Small intestine (tissue), 7 donors: ENCODE data around the gene HMCN2. TPM values are rescaled to one million over a fixed set of nuclear protein-coding genes. Genes with fewer than 3 reads are reported as not detected.

Source experiments
- DNase-seq, 2 donors: peaks; one replicate each; pipeline versions ENCODE4 v3.0.0 to v3.0.0-alpha.2; 2013
- FAIRE-seq: peaks from 2 replicates; lab custom pipeline; 2012; peaks lifted over from hg19 to GRCh38; lab: Jason Lieb, UNC
- H3K27ac ChIP-seq, 3 donors: one replicate each; pipeline ENCODE4 v1.5.1; 2013; ENCODE audit warnings: low read length in 2 of 3, mild to moderate bottlenecking in 2 of 3, control low read depth in 1 of 3, inconsistent platforms in 1 of 3, low read depth in 1 of 3, moderate library complexity in 1 of 3
- H3K27me3 ChIP-seq, 3 donors: one replicate each; pipeline ENCODE4 v1.6.1; 2013; ENCODE audit warnings: low read length in 3 of 3, inconsistent platforms in 1 of 3; ENCODE audit not compliant: control insufficient read depth in 3 of 3, insufficient read depth in 3 of 3
- H3K36me3 ChIP-seq, 3 donors: one replicate each; pipeline ENCODE4 v1.6.1; 2013; ENCODE audit warnings: low read length in 3 of 3, inconsistent platforms in 1 of 3, low read depth in 1 of 3, mild to moderate bottlenecking in 1 of 3, moderate library complexity in 1 of 3; ENCODE audit not compliant: control insufficient read depth in 3 of 3, insufficient read depth in 2 of 3
- H3K4me1 ChIP-seq, 3 donors: one replicate each; pipeline ENCODE4 v1.6.1; 2013; ENCODE audit warnings: low read length in 2 of 3, inconsistent platforms in 1 of 3, low read depth in 1 of 3, mild to moderate bottlenecking in 1 of 3, moderate library complexity in 1 of 3; ENCODE audit not compliant: control insufficient read depth in 3 of 3, insufficient read depth in 2 of 3
- H3K4me3 ChIP-seq, 3 donors: one replicate each; pipeline ENCODE4 v1.5.1; 2013; ENCODE audit warnings: low read length in 3 of 3, control low read depth in 1 of 3, inconsistent platforms in 1 of 3, low read depth in 1 of 3, mild to moderate bottlenecking in 1 of 3, moderate library complexity in 1 of 3
- H3K9me3 ChIP-seq, 2 donors: one replicate each; pipeline ENCODE4 v1.6.1; 2013; ENCODE audit warnings: low read depth in 1 of 2, low read length in 1 of 2; ENCODE audit not compliant: control insufficient read depth in 2 of 2, insufficient read depth in 1 of 2
- WGBS, 3 donors: extraction: QIAGEN DNeasy Blood & Tissue Kit; methylation state at CpG; one replicate each; pipeline ENCODE4 v1.1.7; 2013; 5-methylcytosine and 5-hydroxymethylcytosine counted together
- polyA plus RNA-seq, 4 donors: library from polyadenylated mRNA; stranded (reverse) in 3 of 4; unstranded in 1 of 4; fragments of 200-250 nt in 3 of 4; fragments of 120-200 nt in 1 of 4; gene quantifications; one replicate each; pipeline versions ENCODE4 v1.2.1 to v1.2.3, GENCODE V29; 2013
- donor health status: healthy with polysubstance abuse.
- donor health status: control.
- donor health status: control.
- donor health status: Bipolar disorder and iron deficiency.
- donor health status: healthy.

HMCN2 gene
- polyA plus RNA-seq, 4 donors = 1.1 to 19.4 (median 10.6) TPM; not detected in 1

GRCh38 chr9:130263601-130264413, 1.8 kb upstream of the HMCN2 start:
- FAIRE-seq (no peak), DNase-seq (no peak)
- no peak overlapping the region for H3K4me3 ChIP-seq
- H3K36me3 ChIP-seq = no peaks in the 10 kb centered on the region
- H3K4me1 ChIP-seq = no peaks in the 10 kb centered on the region
- H3K27ac ChIP-seq = peak overlapping the region in 1 of 3 donors; percentile 66
- no peaks in the 10 kb centered on the region for H3K9me3 ChIP-seq
- 42 to 56% (median 54%) methylated on average over 10 of the region's 10 CpGs for WGBS, 3 donors
- H3K27me3 ChIP-seq = peaks cover 7 to 81% (median 9%) of the 10 kb centered on the region in 3 donors

DNA sequence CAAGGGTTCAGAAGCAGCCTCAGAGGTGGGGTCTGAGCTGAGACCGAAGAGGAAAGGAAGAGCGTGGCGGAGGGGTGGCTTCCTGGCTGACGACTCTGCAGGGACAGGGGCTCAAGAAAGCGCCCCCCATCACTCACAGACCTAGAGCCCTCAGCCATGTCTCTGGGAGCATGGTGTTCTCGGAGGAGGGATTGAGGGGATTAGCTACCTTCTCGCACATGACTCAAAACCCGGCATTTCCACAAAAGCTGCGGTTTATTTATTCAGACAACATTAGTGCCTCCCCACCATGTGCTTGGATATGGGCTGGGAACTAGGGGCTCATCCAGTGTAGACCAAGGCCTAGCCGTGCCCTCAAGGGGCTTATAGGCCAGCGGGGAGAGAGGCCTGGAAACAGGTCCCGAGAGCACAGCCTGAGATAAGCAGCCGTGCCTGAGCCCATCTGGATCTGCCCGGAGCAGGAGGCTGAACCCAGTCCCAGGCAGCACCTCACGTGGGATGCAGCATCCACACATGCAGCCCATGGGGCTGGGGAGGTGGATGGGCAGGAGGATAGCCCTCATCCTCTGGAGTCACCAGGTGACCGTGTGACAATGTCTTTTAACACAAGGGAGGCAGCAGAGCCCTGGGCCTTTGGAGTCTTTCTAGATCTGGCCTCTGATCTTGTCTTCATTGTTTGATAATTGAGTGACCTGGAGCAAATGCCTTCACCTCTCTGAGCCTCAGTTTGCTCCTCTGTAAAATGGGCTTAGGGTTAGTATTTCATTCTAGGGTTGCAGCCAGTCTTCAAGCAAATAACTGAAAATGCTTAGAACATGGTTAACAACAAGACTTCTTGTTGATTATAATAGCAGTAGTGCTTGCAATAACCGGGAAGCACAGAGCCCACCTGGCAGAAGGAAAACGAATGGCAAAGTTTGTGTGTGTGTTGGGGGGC, 878 bp upstream of the HMCN2 start:
- FAIRE-seq = no peak

GRCh38 chr9:130266236-130267098, 907 bp downstream of the HMCN2 start:
- no peak for FAIRE-seq
- Histone ChIP-seq H3K4me1 (no peaks in the 10 kb centered on the region), H3K4me3 (peak overlapping the region in 1 of 3 donors; percentile 3), H3K36me3 (no peaks in the 10 kb centered on the region), H3K27me3 (peaks cover 7 to 73% (median 9%) of the 10 kb centered on the region in 3 donors), H3K27ac (peak overlapping the region in 1 of 3 donors; percentile 57), H3K9me3 (no peaks in the 10 kb centered on the region)
- WGBS, 3 donors = 26 to 33% (median 29%) methylated on average over 40 to 41 of the region's 41 CpGs
- no peak for DNase-seq

More for the DNA sequence above, 878 bp upstream of the HMCN2 start:
- H3K4me3 ChIP-seq = no peak overlapping the region
- peak overlapping the region in 1 of 3 donors; percentile 66 for H3K27ac ChIP-seq
- H3K27me3 ChIP-seq = peaks cover 7 to 80% (median 9%) of the 10 kb centered on the region in 3 donors
- 46 to 61% (median 56%) methylated on average over 18 of the region's 18 CpGs for WGBS, 3 donors
- H3K9me3 ChIP-seq = no peaks in the 10 kb centered on the region
- DNase-seq = no peak
- H3K36me3 ChIP-seq = no peaks in the 10 kb centered on the region
- H3K4me1 ChIP-seq = no peaks in the 10 kb centered on the region

GRCh38 chr9:130267930-130268329, 2.4 kb downstream of the HMCN2 start:
- peaks cover 7 to 66% (median 9%) of the 10 kb centered on the region in 3 donors for H3K27me3 ChIP-seq
- FAIRE-seq = no peak

GRCh38 chr9:130268521-130269211, 3.1 kb downstream of the HMCN2 start:
- Histone ChIP-seq H3K27me3 (peaks cover 7 to 59% (median 9%) of the 10 kb centered on the region in 3 donors), H3K36me3 (no peaks in the 10 kb centered on the region), H3K4me3 (no peak overlapping the region), H3K9me3 (no peaks in the 10 kb centered on the region), H3K4me1 (no peaks in the 10 kb centered on the region), H3K27ac (peak overlapping the region in 2 of 3 donors; percentile 8 to 39)
- FAIRE-seq (no peak), DNase-seq (no peak)
- 40 to 45% (median 44%) methylated on average over 16 of the region's 16 CpGs for WGBS, 3 donors

More at GRCh38 chr9:130267930-130268329, 2.4 kb downstream of the HMCN2 start:
- Histone ChIP-seq H3K27ac (peak overlapping the region in 1 of 3 donors; percentile 39), H3K4me1 (no peaks in the 10 kb centered on the region), H3K4me3 (no peak overlapping the region), H3K9me3 (no peaks in the 10 kb centered on the region), H3K36me3 (no peaks in the 10 kb centered on the region)
- DNase-seq = no peak
- WGBS, 3 donors = 63 to 82% (median 78%) methylated on average over 5 of the region's 5 CpGs

GRCh38 chr9:130271473-130271872, 5.9 kb downstream of the HMCN2 start:
- FAIRE-seq (no peak), DNase-seq (no peak)
- Histone ChIP-seq H3K4me1 (no peaks in the 10 kb centered on the region), H3K9me3 (no peaks in the 10 kb centered on the region), H3K27me3 (peaks cover 0 to 36% (median 0%) of the 10 kb centered on the region in 3 donors), H3K27ac (peak overlapping the region in 1 of 3 donors; percentile 57), H3K36me3 (no peaks in the 10 kb centered on the region), H3K4me3 (no peak overlapping the region)
- 64 to 74% (median 67%) methylated on average over 6 of the region's 6 CpGs for WGBS, 3 donors

DNA sequence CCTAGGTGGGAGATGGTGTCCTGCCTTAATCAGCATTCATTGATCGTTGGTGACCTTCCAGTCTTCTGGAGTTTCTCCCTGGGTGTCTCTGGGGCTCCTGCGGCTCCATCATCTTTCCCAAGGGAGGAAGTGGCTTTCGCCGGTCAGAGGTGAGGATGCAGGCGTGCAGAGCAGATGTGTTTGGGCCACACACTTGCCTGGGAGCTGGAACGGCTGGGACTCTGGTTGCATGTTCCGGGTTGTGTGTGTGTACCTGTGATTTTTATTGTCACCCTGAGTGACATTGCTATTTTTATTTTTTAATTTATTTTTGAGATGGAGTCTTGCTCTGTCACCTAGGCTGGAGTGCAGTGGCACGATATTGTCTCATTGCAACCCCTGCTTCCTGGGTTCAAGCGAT, 9.6 kb downstream of the HMCN2 start:
- H3K4me3 ChIP-seq = no peak overlapping the region
- H3K27ac ChIP-seq = peak overlapping the region in 1 of 3 donors; percentile 30
- peaks cover 0 to 9% (median 0%) of the 10 kb centered on the region in 3 donors for H3K27me3 ChIP-seq
- no peaks in the 10 kb centered on the region for H3K4me1 ChIP-seq
- FAIRE-seq = no peak
- WGBS, 3 donors = 83 to 86% (median 85%) methylated on average over 9 of the region's 9 CpGs
- no peaks in the 10 kb centered on the region for H3K36me3 ChIP-seq
- H3K9me3 ChIP-seq = no peaks in the 10 kb centered on the region
- DNase-seq = no peak
